A549 (cell line): ENCODE results near the gene DPEP2NB. TPM values are rescaled to one million over a fixed set of nuclear protein-coding genes. Genes with fewer than 3 reads are reported as not detected.

Experiments
- ATAC-seq, 2 experiments: fragments of 200-7000 bp in 1 of 2; fragments of >200 bp in 1 of 2; cut with Nextera tagmentation in 1 of 2; cut with Tn5 transposase in 1 of 2; 3 replicates each; pipeline versions ENCODE4 v1.8.0 to v1.9.1; 2018 to 2020; ENCODE audit warnings: mild to moderate bottlenecking in 1 of 2, moderate library complexity in 1 of 2
- CTCF ChIA-PET: fragments of 300-600 bp; sonication (Branson Sonifier 250); formaldehyde crosslinking; extraction: SDS; loops from one replicate; lab custom pipeline; 2021; ENCODE audit warnings: antibody characterized with exemption, inconsistent platforms; lab: Yijun Ruan, JAX
- POLR2A ChIA-PET: fragments of 350-600 bp; formaldehyde crosslinking; extraction: SDS; loops from one replicate; lab custom pipeline; 2021; ENCODE audit warnings: antibody characterized with exemption, inconsistent platforms; lab: Yijun Ruan, JAX
- DNase-seq, 2 experiments: peaks; one replicate each; pipeline versions ENCODE4 v3.0.0 to v3.0.0-alpha.2; 2011 to 2016; ENCODE audit warnings: low read depth in 1 of 2, low spot score in 1 of 2
- FAIRE-seq: peaks from 2 replicates; lab custom pipeline; 2011; peaks lifted over from hg19 to GRCh38; lab: Jason Lieb, UNC
- H3K27ac ChIP-seq, 2 experiments: fragments of >200 bp; sonication (Bioruptor Twin); formaldehyde crosslinking; 3 replicates each; pipeline ENCODE4 v1.5.1; 2016 to 2017
- H3K4me1 ChIP-seq: fragments of >200 bp; sonication (Bioruptor Twin); formaldehyde crosslinking; 3 replicates; pipeline ENCODE4 v1.6.1; 2016
- H3K4me2 ChIP-seq: fragments of >200 bp; sonication (Bioruptor Twin); formaldehyde crosslinking; 3 replicates; pipeline ENCODE4 v1.6.1; 2016
- H3K4me3 ChIP-seq: fragments of >200 bp; sonication (Bioruptor Twin); formaldehyde crosslinking; 3 replicates; pipeline ENCODE4 v1.5.1; 2016
- H3K9me3 ChIP-seq: fragments of >200 bp; sonication (Bioruptor Twin); formaldehyde crosslinking; 3 replicates; pipeline ENCODE4 v1.6.1; 2016
- ATOH8 ChIP-seq: fragments of 250-450 bp; sonication (Bioruptor Pico); IDR thresholded peaks from 2 replicates; pipeline ENCODE4 v1.5.0; 2020; ENCODE audit warnings: low read depth, mild to moderate bottlenecking, moderate library complexity
- BCL3 ChIP-seq: fragments of >200 bp; sonication (Bioruptor Twin); formaldehyde crosslinking; IDR thresholded peaks from 3 replicates; pipeline ENCODE4 v1.6.1; 2016
- BHLHE40 ChIP-seq: IDR thresholded peaks from 2 replicates; pipeline ENCODE4 v1.6.1; 2012; ENCODE audit warnings: low read depth, low read length, inconsistent platforms
- CEBPB ChIP-seq, 2 experiments: fragments of >200 bp in 1 of 2; sonication (Bioruptor Twin) in 1 of 2; formaldehyde crosslinking in 1 of 2; IDR thresholded peaks; 2 replicates each; pipeline ENCODE4 v1.6.1; 2012 to 2016
- CHD2 ChIP-seq: fragments of 150-350 bp; IDR thresholded peaks from 2 replicates; pipeline ENCODE4 v1.6.1; 2014; ENCODE audit warnings: low read length; ENCODE audit not compliant: partially characterized antibody
- CHD4 ChIP-seq: fragments of 200-600 bp; sonication (generic); IDR thresholded peaks from 2 replicates; pipeline ENCODE4 v1.6.1; 2016; ENCODE audit warnings: antibody characterized with exemption, mild to moderate bottlenecking, borderline replicate concordance
- FOSB ChIP-seq: fragments of 250-450 bp; sonication (Bioruptor Pico); IDR thresholded peaks from 2 replicates; pipeline ENCODE4 v1.5.0; 2020; ENCODE audit warnings: mild to moderate bottlenecking, moderate library complexity
- FOSL2 ChIP-seq, 2 experiments: fragments of 450-650 bp in 1 of 2; fragments of >200 bp in 1 of 2; sonication (Bioruptor Twin) in 1 of 2; formaldehyde crosslinking; IDR thresholded peaks; 2 replicates each; pipeline versions ENCODE4 v1.5.0 to v1.6.1; 2016 to 2020; ENCODE audit warnings: mild to moderate bottlenecking in 1 of 2, moderate library complexity in 1 of 2
- FOXS1 ChIP-seq: fragments of 250-450 bp; sonication (Bioruptor Pico); IDR thresholded peaks from 2 replicates; pipeline ENCODE4 v1.5.0; 2020; ENCODE audit warnings: mild to moderate bottlenecking, moderate library complexity
- GATA3 ChIP-seq: IDR thresholded peaks from 2 replicates; pipeline ENCODE4 v1.6.1; 2012; ENCODE audit warnings: borderline replicate concordance
- HDAC2 ChIP-seq: fragments of 200-600 bp; sonication (generic); IDR thresholded peaks from 2 replicates; pipeline ENCODE4 v1.6.1; 2016
- HES2 ChIP-seq: fragments of >200 bp; sonication (Bioruptor Twin); formaldehyde crosslinking; IDR thresholded peaks from 2 replicates; pipeline ENCODE4 v1.6.1; 2016
- HOXB5 ChIP-seq: fragments of 250-450 bp; sonication (Bioruptor Pico); IDR thresholded peaks from 2 replicates; pipeline ENCODE4 v1.5.0; 2020; ENCODE audit warnings: mild to moderate bottlenecking, moderate library complexity
- JUNB ChIP-seq: fragments of >200 bp; sonication (Bioruptor Twin); formaldehyde crosslinking; IDR thresholded peaks from 2 replicates; pipeline ENCODE4 v1.6.1; 2016
- MAX ChIP-seq: IDR thresholded peaks from 2 replicates; pipeline ENCODE4 v1.6.1; 2012
- MAZ ChIP-seq: fragments of 150-350 bp; IDR thresholded peaks from 2 replicates; pipeline ENCODE4 v1.6.1; 2014; ENCODE audit warnings: antibody characterized with exemption, low read depth, low read length, borderline replicate concordance
- MYC ChIP-seq: IDR thresholded peaks from 2 replicates; pipeline ENCODE4 v1.6.1; 2012; ENCODE audit warnings: mild to moderate bottlenecking, inconsistent platforms, low read length, improper control_type of control experiment, borderline replicate concordance
- NPAS2 ChIP-seq: fragments of 250-450 bp; sonication (Bioruptor Pico); IDR thresholded peaks from 2 replicates; pipeline ENCODE4 v1.8.0; 2022; ENCODE audit warnings: mild to moderate bottlenecking, moderate library complexity, borderline replicate concordance
- NR3C1 ChIP-seq: fragments of >200 bp; sonication (Bioruptor Twin); formaldehyde crosslinking; IDR thresholded peaks from 3 replicates; pipeline ENCODE4 v1.6.1; 2017
- PBX3 ChIP-seq: IDR thresholded peaks from 2 replicates; pipeline ENCODE4 v1.6.1; 2012
- RAD21 ChIP-seq, 2 experiments: fragments of >200 bp in 1 of 2; sonication (Bioruptor Twin) in 1 of 2; formaldehyde crosslinking in 1 of 2; IDR thresholded peaks in 1 of 2; conservative IDR thresholded peaks in 1 of 2; 2 replicates in 1 of 2; 3 replicates in 1 of 2; pipeline ENCODE4 v1.6.1; 2012 to 2018; ENCODE audit warnings: inconsistent platforms in 1 of 2
- RARB ChIP-seq: fragments of 250-450 bp; sonication (Bioruptor Pico); IDR thresholded peaks from 2 replicates; pipeline ENCODE4 v1.8.0; 2021; ENCODE audit warnings: mild to moderate bottlenecking, moderate library complexity
- SREBF2 ChIP-seq: fragments of 450-650 bp; IDR thresholded peaks from 2 replicates; pipeline ENCODE4 v1.6.1; 2014; ENCODE audit warnings: mild to moderate bottlenecking, moderate library complexity
- TFCP2L1 ChIP-seq: fragments of 250-450 bp; sonication (Bioruptor Pico); IDR thresholded peaks from 2 replicates; pipeline ENCODE4 v1.5.0; 2021; ENCODE audit warnings: mild to moderate bottlenecking
- USF2 ChIP-seq: fragments of 450-650 bp; IDR thresholded peaks from 2 replicates; pipeline ENCODE4 v1.6.1; 2014; ENCODE audit warnings: antibody characterized with exemption
- ZFP36 ChIP-seq: fragments of 450-650 bp; IDR thresholded peaks from 2 replicates; pipeline ENCODE4 v1.6.1; 2014; ENCODE audit warnings: borderline replicate concordance; ENCODE audit not compliant: partially characterized antibody
- ZSCAN20 ChIP-seq: fragments of 250-450 bp; sonication (Bioruptor Pico); IDR thresholded peaks from 2 replicates; pipeline ENCODE4 v1.8.0; 2022; ENCODE audit warnings: mild to moderate bottlenecking, moderate library complexity
- WGBS: methylation state at CpG from one replicate; pipeline ENCODE4 v1.1.6; 2017; ENCODE audit errors: missing lambda C conversion rate; 5-methylcytosine and 5-hydroxymethylcytosine counted together
- polyA plus RNA-seq, 4 experiments: library from polyadenylated mRNA; depleted of rRNA in 3 of 4; stranded (reverse); fragments of >200 nt; fragmentation: RNase III in 1 of 4; extraction: RNeasy Plus Mini Kit Qiagen cat#74134 plus additional on column Dnase treatment in 1 of 4; gene quantifications; 2 replicates in 3 of 4; 3 replicates in 1 of 4; pipeline ENCODE4 v1.2.3, GENCODE V29; 2011 to 2017

The DPEP2NB gene
- polyA plus RNA-seq, 2 of the 4 experiments (the other 2 are of a cell fraction), result not detected

- TF ChIP-seq MAX (peak; percentile 98), BHLHE40 (no peak)
Observed at GRCh38 chr16:68022728-68023537, 7.2 kb upstream of the DPEP2NB start, which contains the start of the genes DDX28 and DUS2 (continued).

GRCh38 chr16:68022278-68022727, 6.6 kb upstream of the DPEP2NB start:
- peak overlapping the region; percentile 92 to 98 for H3K27ac ChIP-seq
- H3K4me2 ChIP-seq, result peak overlapping the region; percentile 100
- peak overlapping the region; percentile 99 for H3K4me3 ChIP-seq
- ChIA-PET POLR2A (interaction anchor here (1.0 to 2.4 kb wide), 3 partner anchors 20 to 216 kb away, joined by 3 to 9 read pairs (median 6); partner anchors contain the start of genes NFATC3, RANBP10 and TSNAXIP1), CTCF (interaction anchor here (1.3 to 3.6 kb wide), 3 partner anchors 9 to 23 kb away, joined by 3 to 18 read pairs (median 4); partner anchors contain the start of gene DPEP2)
- FAIRE-seq (no peak), ATAC-seq (peak; percentile 10 to 36; a peak in 3 of 6 replicates), DNase-seq (no peak)
- no peak for TF ChIP-seq BCL3
- no peak for TF ChIP-seq NR3C1
- no peak for TF ChIP-seq TFCP2L1 (CRISPR knock-in tag)
- TF ChIP-seq ATOH8, result no peak
- TF ChIP-seq HOXB5, result no peak
- TF ChIP-seq FOXS1 (CRISPR knock-in tag), result no peak
- no peak for TF ChIP-seq CHD2
- no peak for TF ChIP-seq FOSL2 (IDR thresholded peaks at IDR 0.05)
- no peak for TF ChIP-seq FOSL2 (CRISPR knock-in tag; IDR thresholded peaks at IDR 0.05)
- TF ChIP-seq ZSCAN20, result no peak
- no peak for TF ChIP-seq ZFP36
- TF ChIP-seq CEBPB (IDR thresholded peaks at IDR 0.05), result no peak
- no peak for TF ChIP-seq USF2
- TF ChIP-seq RAD21 (conservative IDR thresholded peaks at IDR 0.05 in 1 of 2, IDR thresholded peaks at IDR 0.05 in 1 of 2), result no peak
- no peak for TF ChIP-seq NPAS2 (CRISPR knock-in tag)
- no peak for TF ChIP-seq SREBF2
- TF ChIP-seq MYC, result no peak
- no peaks in the 10 kb centered on the region for H3K9me3 ChIP-seq
- 5% methylated on average over 7 of the region's 19 CpGs for WGBS
- H3K4me1 ChIP-seq, result peaks cover 19% of the 10 kb centered on the region

GRCh38 chr16:68021490-68021889, 5.8 kb upstream of the DPEP2NB start:
- Histone ChIP-seq H3K4me1 (peaks cover 19% of the 10 kb centered on the region), H3K27ac (no peak overlapping the region), H3K4me3 (no peak overlapping the region; the same call in 2 of the 3 replicates)
- 93% methylated on average over 8 of the region's 10 CpGs for WGBS
- no peak for TF ChIP-seq NPAS2 (CRISPR knock-in tag)
- no peak for TF ChIP-seq HES2
- TF ChIP-seq CHD4, result no peak
- no peak for TF ChIP-seq PBX3
- TF ChIP-seq FOSB (CRISPR knock-in tag), result no peak
- no peak for TF ChIP-seq CEBPB (IDR thresholded peaks at IDR 0.05)
- no peak for TF ChIP-seq HDAC2
- TF ChIP-seq GATA3, result no peak
- TF ChIP-seq RARB, result no peak
- TF ChIP-seq JUNB, result no peak
- TF ChIP-seq ATOH8, result no peak
- no peak for TF ChIP-seq MAZ
- TF ChIP-seq, all 56 proteins: peak for 0
- peak overlapping the region; percentile 100 for H3K4me2 ChIP-seq
- no peak for FAIRE-seq
- H3K9me3 ChIP-seq, result no peaks in the 10 kb centered on the region
- ChIA-PET POLR2A (interaction anchor here (2.4 kb wide), 1 partner anchor 19 kb away, joined by 6 read pairs; no protein-coding TSS in a partner anchor), CTCF (interaction anchor here (3.6 kb wide), 1 partner anchor 19 kb away, joined by 18 read pairs; no protein-coding TSS in a partner anchor)
- no peak for ATAC-seq
- DNase-seq, result no peak
